DOHH2 (cell line): ENCODE results near the gene GPSM1.

Source experiments
- H3F3A ChIP-seq: fragments of 200-600 bp; sonication (generic), shearing (Covaris generic); 2 replicates; pipeline ENCODE4 v1.6.0; 2016; ENCODE audit warnings: antibody characterized with exemption, mild to moderate bottlenecking; ENCODE audit not compliant: control insufficient read depth, insufficient read depth
- H3K27ac ChIP-seq: fragments of 200-600 bp; sonication (generic); 2 replicates; pipeline ENCODE4 v1.5.1; 2014; ENCODE audit warnings: low read depth, mild to moderate bottlenecking, low read length, moderate library complexity
- H3K27me3 ChIP-seq: fragments of 200-600 bp; sonication (generic); 2 replicates; pipeline ENCODE4 v1.6.1; 2014; ENCODE audit warnings: mild to moderate bottlenecking, low read length, mixed read lengths; ENCODE audit not compliant: control insufficient read depth
- H3K36me3 ChIP-seq: fragments of 200-600 bp; sonication (generic); 2 replicates; pipeline ENCODE4 v1.6.1; 2014; ENCODE audit warnings: mild to moderate bottlenecking, low read length, moderate library complexity, mixed read lengths; ENCODE audit not compliant: control insufficient read depth
- H3K4me1 ChIP-seq: fragments of 200-600 bp; sonication (generic); 2 replicates; pipeline ENCODE4 v1.6.1; 2014; ENCODE audit warnings: mild to moderate bottlenecking, low read length, mixed read lengths; ENCODE audit not compliant: control insufficient read depth
- H3K4me2 ChIP-seq: fragments of 200-600 bp; sonication (generic); 2 replicates; pipeline ENCODE4 v1.6.0; 2014; ENCODE audit warnings: mild to moderate bottlenecking, low read length, moderate library complexity
- H3K4me3 ChIP-seq: fragments of 200-600 bp; sonication (generic); 2 replicates; pipeline ENCODE4 v1.5.1; 2014; ENCODE audit warnings: mild to moderate bottlenecking, low read length, mixed read lengths
- H3K79me2 ChIP-seq: fragments of 200-600 bp; sonication (generic); 2 replicates; pipeline ENCODE4 v1.6.1; 2014; ENCODE audit warnings: mild to moderate bottlenecking, low read length, mixed read lengths; ENCODE audit not compliant: control insufficient read depth
- H3K9me2 ChIP-seq: fragments of 200-600 bp; sonication (generic); replicated peaks from 2 replicates; pipeline ENCODE4 v1.6.1; 2014; ENCODE audit warnings: mild to moderate bottlenecking, low read length, mixed read lengths; ENCODE audit not compliant: control insufficient read depth
- H3K9me3 ChIP-seq: fragments of 200-600 bp; sonication (generic); 2 replicates; pipeline ENCODE4 v1.6.1; 2014; ENCODE audit warnings: antibody characterized with exemption, low read length, mixed read lengths; ENCODE audit not compliant: control insufficient read depth, insufficient read depth
- H4K20me1 ChIP-seq: fragments of 200-600 bp; sonication (generic); 2 replicates; pipeline ENCODE4 v1.6.0; 2014; ENCODE audit warnings: low read depth, mild to moderate bottlenecking, antibody characterized with exemption, low read length, moderate library complexity; ENCODE audit not compliant: control insufficient read depth, insufficient read depth
- EZH2phosphoT487 ChIP-seq: fragments of 200-600 bp; sonication (generic); IDR thresholded peaks from 2 replicates; pipeline ENCODE4 v1.6.1; 2017; ENCODE audit warnings: borderline replicate concordance, mild to moderate bottlenecking, antibody characterized with exemption, low read length, moderate library complexity, mixed read lengths
- TF ChIP-seq, protein P1 (sequence below): fragments of 200-600 bp; sonication (generic); IDR thresholded peaks from one replicate; pipeline ENCODE4 v1.5.1; 2014; ENCODE audit warnings: antibody characterized with exemption, mild to moderate bottlenecking, low read depth, low read length; ENCODE audit not compliant: poor library complexity, severe bottlenecking

Gene GPSM1

GRCh38 chr9:136376457-136376856 is 49.1 kb downstream of the GPSM1 start:
- no peaks in the 10 kb centered on the region for H3F3A ChIP-seq
- no peaks in the 10 kb centered on the region for H4K20me1 ChIP-seq
- no peak overlapping the region for H3K4me2 ChIP-seq
- H3K27me3 ChIP-seq, result no peaks in the 10 kb centered on the region
- peaks cover 52% of the 10 kb centered on the region for H3K36me3 ChIP-seq
- no peaks in the 10 kb centered on the region for H3K79me2 ChIP-seq
- no peak for TF ChIP-seq EZH2phosphoT487
- TF ChIP-seq, protein P1, sequence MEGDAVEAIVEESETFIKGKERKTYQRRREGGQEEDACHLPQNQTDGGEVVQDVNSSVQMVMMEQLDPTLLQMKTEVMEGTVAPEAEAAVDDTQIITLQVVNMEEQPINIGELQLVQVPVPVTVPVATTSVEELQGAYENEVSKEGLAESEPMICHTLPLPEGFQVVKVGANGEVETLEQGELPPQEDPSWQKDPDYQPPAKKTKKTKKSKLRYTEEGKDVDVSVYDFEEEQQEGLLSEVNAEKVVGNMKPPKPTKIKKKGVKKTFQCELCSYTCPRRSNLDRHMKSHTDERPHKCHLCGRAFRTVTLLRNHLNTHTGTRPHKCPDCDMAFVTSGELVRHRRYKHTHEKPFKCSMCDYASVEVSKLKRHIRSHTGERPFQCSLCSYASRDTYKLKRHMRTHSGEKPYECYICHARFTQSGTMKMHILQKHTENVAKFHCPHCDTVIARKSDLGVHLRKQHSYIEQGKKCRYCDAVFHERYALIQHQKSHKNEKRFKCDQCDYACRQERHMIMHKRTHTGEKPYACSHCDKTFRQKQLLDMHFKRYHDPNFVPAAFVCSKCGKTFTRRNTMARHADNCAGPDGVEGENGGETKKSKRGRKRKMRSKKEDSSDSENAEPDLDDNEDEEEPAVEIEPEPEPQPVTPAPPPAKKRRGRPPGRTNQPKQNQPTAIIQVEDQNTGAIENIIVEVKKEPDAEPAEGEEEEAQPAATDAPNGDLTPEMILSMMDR, result no peak
- no peaks in the 10 kb centered on the region for H3K9me2 ChIP-seq
- no peak overlapping the region for H3K27ac ChIP-seq
- H3K4me3 ChIP-seq, result no peak overlapping the region
- H3K4me1 ChIP-seq, result 0 out of 2 replicates have a peak, but pooled peaks cover 5% of the 10 kb centered on the region
- H3K9me3 ChIP-seq, result no peaks in the 10 kb centered on the region

DNA sequence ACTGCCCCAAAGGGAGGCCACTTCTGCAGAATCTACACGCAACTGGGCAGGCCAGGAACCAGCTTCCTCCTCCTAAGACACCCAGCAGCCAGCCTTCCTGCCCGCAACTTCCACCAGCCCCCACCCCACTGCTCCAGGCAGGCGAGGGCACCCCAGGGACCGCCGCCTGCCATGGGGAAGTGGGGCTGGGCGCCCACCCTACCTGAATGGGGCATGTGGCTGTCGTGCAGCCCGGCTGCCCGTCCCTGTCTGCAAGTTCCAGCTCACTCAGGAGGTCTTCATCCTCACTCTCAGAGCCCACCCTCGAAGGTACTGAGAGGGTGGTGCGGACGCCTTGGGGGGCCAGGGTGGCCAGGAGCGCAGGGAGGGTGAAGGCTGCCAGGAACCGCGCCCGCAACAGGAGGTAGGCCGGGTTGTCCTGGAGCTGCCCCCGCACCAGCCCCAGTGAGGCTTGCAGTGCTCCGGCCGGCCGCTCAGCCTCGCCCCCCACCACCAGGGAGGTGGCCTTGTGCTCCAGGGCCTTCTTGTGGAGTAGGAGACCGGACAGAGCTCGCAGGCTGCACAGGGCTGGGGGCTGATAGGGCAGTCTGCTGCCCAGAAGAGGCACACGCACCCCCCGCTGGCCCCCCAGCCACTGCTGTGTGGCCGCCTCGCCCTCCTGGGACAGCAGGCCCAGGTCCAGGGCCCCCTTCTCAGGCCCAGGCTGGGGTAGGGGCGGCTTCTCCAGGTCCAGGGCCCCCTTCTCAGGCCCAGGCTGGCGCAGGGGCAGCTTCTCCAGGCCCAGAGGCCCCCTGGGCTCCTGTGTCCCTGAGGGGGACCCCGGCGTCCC is 50.2 kb downstream of the GPSM1 start:
- no peak overlapping the region for H3K4me2 ChIP-seq

GRCh38 chr9:136378170-136379002 is 51.0 kb downstream of the GPSM1 start:
- Histone ChIP-seq H3K4me3 (no peak overlapping the region), H3K27me3 (no peaks in the 10 kb centered on the region), H3K9me3 (no peaks in the 10 kb centered on the region), H3K4me2 (no peak overlapping the region), H3K36me3 (peaks cover 71% of the 10 kb centered on the region), H3F3A (no peaks in the 10 kb centered on the region), H4K20me1 (no peaks in the 10 kb centered on the region), H3K79me2 (no peaks in the 10 kb centered on the region), H3K27ac (no peak overlapping the region), H3K4me1 (no peaks in the 10 kb centered on the region), H3K9me2 (no peaks in the 10 kb centered on the region)
- TF ChIP-seq EZH2phosphoT487, result no peak
- TF ChIP-seq, protein P1, result no peak

More for the DNA sequence above, 50.2 kb downstream of the GPSM1 start:
- Histone ChIP-seq H3K9me2 (no peaks in the 10 kb centered on the region), H3K27me3 (no peaks in the 10 kb centered on the region), H3F3A (no peaks in the 10 kb centered on the region), H3K4me1 (0 out of 2 replicates have a peak, but pooled peaks cover 3% of the 10 kb centered on the region), H3K4me3 (no peak overlapping the region), H3K27ac (no peak overlapping the region), H3K9me3 (no peaks in the 10 kb centered on the region), H3K79me2 (no peaks in the 10 kb centered on the region), H3K36me3 (peaks cover 63% of the 10 kb centered on the region), H4K20me1 (no peaks in the 10 kb centered on the region)
- TF ChIP-seq EZH2phosphoT487, result no peak
- TF ChIP-seq, protein P1, result no peak
